Measurements from ENCODE around the gene NYNRIN.

DNA sequence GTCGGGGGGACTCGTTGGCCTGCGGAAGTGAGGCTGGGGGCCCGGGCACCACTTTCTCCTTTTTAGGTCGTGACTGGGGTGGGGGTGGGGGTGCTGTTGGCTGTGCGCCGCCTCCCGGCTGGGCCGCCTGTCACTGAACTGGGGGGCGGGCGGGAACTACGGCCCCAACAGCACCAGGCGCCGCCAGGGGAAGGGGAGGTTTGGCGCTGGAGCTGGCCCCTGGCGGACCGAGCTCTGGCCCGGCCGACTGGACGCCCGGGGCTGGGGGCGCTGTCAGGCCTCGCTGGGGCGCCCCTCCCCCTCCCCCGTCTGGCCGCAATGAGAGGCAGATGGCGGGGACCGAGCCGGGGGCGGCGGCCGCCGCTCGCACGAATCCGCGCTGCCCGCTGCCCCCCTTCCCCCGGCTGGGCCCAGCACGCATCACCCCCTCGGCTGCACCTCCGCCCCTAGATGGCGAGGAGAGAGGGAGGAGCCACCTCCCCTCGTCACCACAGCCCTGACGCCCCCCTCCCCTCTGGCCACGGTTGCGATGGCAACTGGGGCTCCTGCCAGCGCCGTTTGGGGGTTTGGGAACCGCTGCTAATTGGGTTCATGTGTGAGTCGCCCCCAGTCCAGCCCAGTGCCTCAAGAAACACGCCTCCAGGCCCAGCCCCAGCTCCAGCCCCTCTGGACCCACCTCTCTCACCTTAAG, 30.1 kb upstream of the NYNRIN start:
- TF ChIP-seq, protein P1, sequence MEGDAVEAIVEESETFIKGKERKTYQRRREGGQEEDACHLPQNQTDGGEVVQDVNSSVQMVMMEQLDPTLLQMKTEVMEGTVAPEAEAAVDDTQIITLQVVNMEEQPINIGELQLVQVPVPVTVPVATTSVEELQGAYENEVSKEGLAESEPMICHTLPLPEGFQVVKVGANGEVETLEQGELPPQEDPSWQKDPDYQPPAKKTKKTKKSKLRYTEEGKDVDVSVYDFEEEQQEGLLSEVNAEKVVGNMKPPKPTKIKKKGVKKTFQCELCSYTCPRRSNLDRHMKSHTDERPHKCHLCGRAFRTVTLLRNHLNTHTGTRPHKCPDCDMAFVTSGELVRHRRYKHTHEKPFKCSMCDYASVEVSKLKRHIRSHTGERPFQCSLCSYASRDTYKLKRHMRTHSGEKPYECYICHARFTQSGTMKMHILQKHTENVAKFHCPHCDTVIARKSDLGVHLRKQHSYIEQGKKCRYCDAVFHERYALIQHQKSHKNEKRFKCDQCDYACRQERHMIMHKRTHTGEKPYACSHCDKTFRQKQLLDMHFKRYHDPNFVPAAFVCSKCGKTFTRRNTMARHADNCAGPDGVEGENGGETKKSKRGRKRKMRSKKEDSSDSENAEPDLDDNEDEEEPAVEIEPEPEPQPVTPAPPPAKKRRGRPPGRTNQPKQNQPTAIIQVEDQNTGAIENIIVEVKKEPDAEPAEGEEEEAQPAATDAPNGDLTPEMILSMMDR (IDR thresholded peaks at IDR 0.05), result no peak
- TF ChIP-seq ZFX (IDR thresholded peaks at IDR 0.05; ENCODE audit: borderline replicate concordance), result no peak
